NB4 (cell line): Measurements from ENCODE around the gene TC2N.

ENCODE experiments used
- MAX ChIP-seq: IDR thresholded peaks from 2 replicates; pipeline ENCODE4 v1.6.1; 2011; ENCODE audit warnings: low read depth, low read length
- MYC ChIP-seq: IDR thresholded peaks from 2 replicates; pipeline ENCODE4 v1.6.1; 2011; ENCODE audit warnings: low read depth, low read length
- POLR2A ChIP-seq: IDR thresholded peaks from 2 replicates; pipeline ENCODE4 v1.6.1; 2011; ENCODE audit warnings: mild to moderate bottlenecking; ENCODE audit not compliant: insufficient read length; ENCODE audit errors: extremely low read depth
- TF ChIP-seq, protein P1 (sequence below): IDR thresholded peaks from one replicate; pipeline ENCODE4 v1.5.1; 2012; ENCODE audit warnings: low read depth, low read length

DNA sequence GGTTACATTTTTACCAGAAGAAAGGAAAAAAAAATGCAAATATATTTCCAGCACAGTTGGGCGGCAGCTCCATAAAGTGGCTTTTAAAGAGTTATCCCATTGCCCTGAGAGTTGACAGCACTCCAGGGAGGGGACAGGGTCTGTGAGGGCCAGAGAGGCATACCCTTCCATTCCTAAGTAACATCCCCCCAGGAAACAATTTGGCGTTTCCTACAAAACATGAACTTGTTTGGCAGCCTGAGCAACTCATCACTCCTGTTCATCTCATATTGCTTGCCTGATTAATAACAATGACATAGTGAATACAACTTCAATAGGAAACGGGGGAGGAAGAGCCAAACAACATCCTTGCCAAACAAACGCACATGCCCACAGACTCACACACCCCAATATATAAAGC is 23.3 kb downstream of the TC2N start:
- TF ChIP-seq, protein P1, sequence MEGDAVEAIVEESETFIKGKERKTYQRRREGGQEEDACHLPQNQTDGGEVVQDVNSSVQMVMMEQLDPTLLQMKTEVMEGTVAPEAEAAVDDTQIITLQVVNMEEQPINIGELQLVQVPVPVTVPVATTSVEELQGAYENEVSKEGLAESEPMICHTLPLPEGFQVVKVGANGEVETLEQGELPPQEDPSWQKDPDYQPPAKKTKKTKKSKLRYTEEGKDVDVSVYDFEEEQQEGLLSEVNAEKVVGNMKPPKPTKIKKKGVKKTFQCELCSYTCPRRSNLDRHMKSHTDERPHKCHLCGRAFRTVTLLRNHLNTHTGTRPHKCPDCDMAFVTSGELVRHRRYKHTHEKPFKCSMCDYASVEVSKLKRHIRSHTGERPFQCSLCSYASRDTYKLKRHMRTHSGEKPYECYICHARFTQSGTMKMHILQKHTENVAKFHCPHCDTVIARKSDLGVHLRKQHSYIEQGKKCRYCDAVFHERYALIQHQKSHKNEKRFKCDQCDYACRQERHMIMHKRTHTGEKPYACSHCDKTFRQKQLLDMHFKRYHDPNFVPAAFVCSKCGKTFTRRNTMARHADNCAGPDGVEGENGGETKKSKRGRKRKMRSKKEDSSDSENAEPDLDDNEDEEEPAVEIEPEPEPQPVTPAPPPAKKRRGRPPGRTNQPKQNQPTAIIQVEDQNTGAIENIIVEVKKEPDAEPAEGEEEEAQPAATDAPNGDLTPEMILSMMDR = no peak
- TF ChIP-seq POLR2A = no peak
- no peak for TF ChIP-seq MAX
- no peak for TF ChIP-seq MYC
